ENCODE results near the gene CSNK2A1. TPM values are rescaled to one million over a fixed set of nuclear protein-coding genes. Genes with fewer than 3 reads are reported as not detected.

The CSNK2A1 gene
- total RNA-seq, 1 experiment from 2014 or later: 229 TPM

- Histone ChIP-seq H3K56ac (ENCODE audit: insufficient read length, low read depth, low read length) (no peak overlapping the region), H4K8ac (replicated peaks; ENCODE audit: insufficient read length, low read depth, low read length) (no peak overlapping the region), H2AK5ac (ENCODE audit: insufficient read length, low read length) (no peak overlapping the region), H3K79me2 (ENCODE audit: insufficient read depth, low read length) (no peaks in the 10 kb centered on the region), H4K5ac (ENCODE audit: insufficient read length, low read depth, low read length) (no peak overlapping the region), H3K4me2 (ENCODE audit: insufficient read depth, insufficient read length, low read length) (no peak overlapping the region), H2AFZ (ENCODE audit: low read length) (no peak overlapping the region), H3K4ac (ENCODE audit: low read depth, low read length) (no peak overlapping the region), H3K79me1 (ENCODE audit: insufficient read depth, low read depth, low read length, poor library complexity, severe bottlenecking) (no peaks in the 10 kb centered on the region), H3K23me2 (ENCODE audit: insufficient read length, low read depth, low read length, poor library complexity, severe bottlenecking) (no peaks in the 10 kb centered on the region), H3K18ac (ENCODE audit: insufficient read length, low read depth, low read length) (no peak overlapping the region), H2BK20ac (ENCODE audit: low read depth, low read length, poor library complexity, severe bottlenecking) (no peak overlapping the region), H2BK120ac (ENCODE audit: low read depth, low read length, poor library complexity, severe bottlenecking) (no peak overlapping the region), H3T11ph (ENCODE audit: low read length) (no peak overlapping the region), H3K4me1 (ENCODE audit: insufficient read depth, low read length) (no peaks in the 10 kb centered on the region), H3K9ac (ENCODE audit: extremely low read depth, insufficient read length, low read length) (no peak overlapping the region), H3K14ac (ENCODE audit: insufficient read depth, low read length) (no peak overlapping the region), H4K91ac (ENCODE audit: insufficient read length, low read depth, low read length) (no peak overlapping the region), H4K20me1 (ENCODE audit: control insufficient read depth, insufficient read depth, insufficient read length) (no peaks in the 10 kb centered on the region), H3K27ac (ENCODE audit: insufficient read length, low read depth, low read length) (no peak overlapping the region), H2BK5ac (ENCODE audit: insufficient read length, low read length) (no peak overlapping the region), H2BK15ac (ENCODE audit: low read depth, low read length) (no peak overlapping the region), H3K23ac (ENCODE audit: insufficient read length, low read depth, low read length) (no peak overlapping the region), H3K27me3 (ENCODE audit: insufficient read depth, low read length) (no peaks in the 10 kb centered on the region), H3K9me3 (ENCODE audit: control insufficient read depth, low read depth, low read length) (no peaks in the 10 kb centered on the region), H2BK12ac (ENCODE audit: insufficient read length, low read depth, low read length) (no peak overlapping the region)
- Mint-ChIP-seq H3K4me3 (no peak overlapping the region), H3K36me3 (ENCODE audit: insufficient read depth in 1 of 3, low read depth in 3 of 3) (no peaks in the 10 kb centered on the region), H3K4me1 (peaks cover 4 to 5% of the 10 kb centered on the region in 2 experiments; a peak in 2 of 4 replicates), H3K9me3 (no peaks in the 10 kb centered on the region), H3K27ac (no peak overlapping the region), H3K27me3 (ENCODE audit: low read depth) (peaks cover 8% of the 10 kb centered on the region)
- no peak for DNase-seq
- TF ChIP-seq CTCF (conservative IDR thresholded peaks at IDR 0.05): no peak
- no CpG with 5 or more reads among the region's 3 CpGs for WGBS (ENCODE audit: extremely low coverage, insufficient read length, low lambda C conversion rate)
Measured at GRCh38 chr20:588476-588875, 44.9 kb upstream of the CSNK2A1 start.
